ENCODE measurements around the gene MICAL3. TPM values are rescaled to one million over a fixed set of nuclear protein-coding genes. Genes with fewer than 3 reads are reported as not detected.

The MICAL3 gene
- total RNA-seq, 1 experiment from 2014 or later, result 47.1 TPM

GRCh38 chr22:17924735-17925364 is 99.5 kb downstream of the MICAL3 start:
- CTCF ChIA-PET, result no interaction called here
- no peak for ATAC-seq
- intact Hi-C loops (cut with micrococcal nuclease; ENCODE audit: unreplicated experiment), result no loop called here

DNA sequence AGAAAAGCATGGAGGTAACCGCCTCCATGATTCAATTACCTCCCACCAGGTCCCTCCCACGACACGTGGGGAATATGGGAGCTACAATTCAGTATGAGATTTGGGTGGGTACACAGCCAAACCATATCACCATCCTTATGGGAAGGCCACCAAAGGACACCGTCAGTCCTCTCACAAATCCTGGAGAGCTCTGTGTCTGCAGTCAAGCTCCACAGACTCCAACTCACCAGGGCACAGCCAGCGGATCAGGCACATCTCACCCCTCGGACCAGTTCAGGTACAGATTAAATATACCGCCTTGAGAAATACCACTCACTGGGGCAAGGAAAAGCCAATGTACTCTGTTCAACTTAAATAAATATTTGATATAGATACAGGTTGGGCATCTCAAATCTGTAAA is 100.3 kb downstream of the MICAL3 start:
- H3K9me3 ChIP-seq (ENCODE audit: control insufficient read depth, insufficient read depth, low read depth, low read length), result no peaks in the 10 kb centered on the region
- no peak overlapping the region for H3K4me3 ChIP-seq (ENCODE audit: low read depth in 2 of 2, low read length in 2 of 2)
- no peak for DNase-seq (ENCODE audit: low read depth, low spot score)
- no peaks in the 10 kb centered on the region for H3K36me3 ChIP-seq (ENCODE audit: control insufficient read depth, insufficient read depth, low read length)
- no peak for ATAC-seq
- H3K27ac ChIP-seq (ENCODE audit: low read length), result no peak overlapping the region
- ChIA-PET POLR2A (interaction anchor here (0.6 kb wide), 1 partner anchor 76 kb away, joined by 3 read pairs; no protein-coding TSS in a partner anchor), CTCF (no interaction called here)
- H3K4me1 ChIP-seq (ENCODE audit: control insufficient read depth, insufficient read depth, low read length), result peaks cover 20% of the 10 kb centered on the region
- BruUV-seq (replicated peaks), result no TSS peak
- intact Hi-C loops (cut with micrococcal nuclease; ENCODE audit: unreplicated experiment), result no loop called here
- in situ Hi-C loops (cut with HindIII; ENCODE audit: low pct_unique_long_range_greater_than_20kb, low sequenced_read_pairs), result no loop called here
- no peaks in the 10 kb centered on the region for H3K27me3 ChIP-seq (ENCODE audit: control insufficient read depth, insufficient read depth, low read length)
- TF ChIP-seq CTCF (IDR thresholded peaks at IDR 0.05) (no peak), REST (IDR thresholded peaks at IDR 0.05; ENCODE audit: insufficient read depth in 1 of 2, low read depth in 2 of 2, low read length in 1 of 2) (no peak), POLR2AphosphoS5 (IDR thresholded peaks at IDR 0.05; ENCODE audit: low read depth, low read length) (no peak), SIN3A (IDR thresholded peaks at IDR 0.05; ENCODE audit: borderline replicate concordance, insufficient read depth, low read depth, low read length) (no peak), TCF7L2 (IDR thresholded peaks at IDR 0.05; ENCODE audit: low read depth, low read length) (no peak)

More at GRCh38 chr22:17924735-17925364, 99.5 kb downstream of the MICAL3 start:
- Histone ChIP-seq H3K4me1 (ENCODE audit: control insufficient read depth, insufficient read depth, low read length) (peaks cover 20% of the 10 kb centered on the region), H3K27ac (ENCODE audit: low read length) (no peak overlapping the region), H3K36me3 (ENCODE audit: control insufficient read depth, insufficient read depth, low read length) (no peaks in the 10 kb centered on the region), H3K4me3 (ENCODE audit: low read depth in 2 of 2, low read length in 2 of 2) (no peak overlapping the region), H3K9me3 (ENCODE audit: control insufficient read depth, insufficient read depth, low read depth, low read length) (no peaks in the 10 kb centered on the region), H3K27me3 (ENCODE audit: control insufficient read depth, insufficient read depth, low read length) (no peaks in the 10 kb centered on the region)
- no peak for TF ChIP-seq POLR2AphosphoS5 (IDR thresholded peaks at IDR 0.05; ENCODE audit: low read depth, low read length)
- no TSS peak for BruUV-seq (replicated peaks)
- POLR2A ChIA-PET, result interaction anchor here (0.6 kb wide), 2 partner anchors 76 to 109 kb away, joined by 3 to 4 read pairs; no protein-coding TSS in a partner anchor
- DNase-seq (ENCODE audit: low read depth, low spot score), result no peak
- in situ Hi-C loops (cut with HindIII; ENCODE audit: low pct_unique_long_range_greater_than_20kb, low sequenced_read_pairs), result no loop called here

Data from Panc1 (cell line).